Measurements from ENCODE around the gene GSS. TPM values are rescaled to one million over a fixed set of nuclear protein-coding genes. Genes with fewer than 3 reads are reported as not detected.
"Not testable (repeated sequence)": the region's sequence is repeated elsewhere in the genome, so short reads cannot be mapped to it uniquely, and the experiment has no call there.

GSS gene
- total RNA-seq, 1 experiment from 2014 or later: 110 TPM

- no peak overlapping the region for H3K4me3 Mint-ChIP-seq (ENCODE audit: low read depth, unreplicated experiment)
- no peak for TF ChIP-seq CTCF (IDR thresholded peaks at IDR 0.05; ENCODE audit: unreplicated experiment)
- CTCF ChIA-PET: no interaction called here
- H3K4me1 Mint-ChIP-seq (ENCODE audit: low read depth, unreplicated experiment): peaks cover 12% of the 10 kb centered on the region
- intact Hi-C loops (cut with micrococcal nuclease; ENCODE audit: unreplicated experiment): no loop called here
- no peaks in the 10 kb centered on the region for H3K27me3 Mint-ChIP-seq (ENCODE audit: unreplicated experiment)
- BruUV-seq (replicated peaks): no TSS peak
- no peaks in the 10 kb centered on the region for H3K36me3 Mint-ChIP-seq (ENCODE audit: insufficient read depth, unreplicated experiment)
- H3K9me3 Mint-ChIP-seq (ENCODE audit: low read depth, unreplicated experiment): no peaks in the 10 kb centered on the region
- no peak overlapping the region for H3K27ac Mint-ChIP-seq (ENCODE audit: unreplicated experiment)
- no peak for DNase-seq
Measured at GRCh38 chr20:34915131-34915530, 40.5 kb downstream of the GSS start.

- Mint-ChIP-seq H3K36me3 (ENCODE audit: insufficient read depth, unreplicated experiment) (no peaks in the 10 kb centered on the region), H3K4me1 (ENCODE audit: low read depth, unreplicated experiment) (peaks cover 14% of the 10 kb centered on the region), H3K4me3 (ENCODE audit: low read depth, unreplicated experiment) (no peak overlapping the region), H3K27me3 (ENCODE audit: unreplicated experiment) (no peaks in the 10 kb centered on the region), H3K9me3 (ENCODE audit: low read depth, unreplicated experiment) (no peaks in the 10 kb centered on the region), H3K27ac (ENCODE audit: unreplicated experiment) (peak overlapping the region; percentile 78)
- no TSS peak for BruUV-seq (replicated peaks)
- intact Hi-C loops (cut with micrococcal nuclease; ENCODE audit: unreplicated experiment): no loop called here
- CTCF ChIA-PET: interaction anchor here (0.6 to 1.5 kb wide), 7 partner anchors 12 to 143 kb away, joined by 3 to 10 read pairs (median 3); partner anchors contain the start of genes ACSS2, GSS and MYH7B
- DNase-seq: peak; percentile 66
- no peak for TF ChIP-seq CTCF (IDR thresholded peaks at IDR 0.05; ENCODE audit: unreplicated experiment)
Measured at GRCh38 chr20:34907616-34908469, 47.8 kb downstream of the GSS start.

- peaks cover 14% of the 10 kb centered on the region for H3K4me1 Mint-ChIP-seq (ENCODE audit: low read depth, unreplicated experiment)
- no peaks in the 10 kb centered on the region for H3K27me3 Mint-ChIP-seq (ENCODE audit: unreplicated experiment)
- H3K36me3 Mint-ChIP-seq (ENCODE audit: insufficient read depth, unreplicated experiment): no peaks in the 10 kb centered on the region
- no peak for TF ChIP-seq CTCF (IDR thresholded peaks at IDR 0.05; ENCODE audit: unreplicated experiment)
- no peaks in the 10 kb centered on the region for H3K9me3 Mint-ChIP-seq (ENCODE audit: low read depth, unreplicated experiment)
- intact Hi-C loops (cut with micrococcal nuclease; ENCODE audit: unreplicated experiment): no loop called here
- H3K4me3 Mint-ChIP-seq (ENCODE audit: low read depth, unreplicated experiment): no peak overlapping the region
- DNase-seq: no peak
- no TSS peak for BruUV-seq (replicated peaks)
- CTCF ChIA-PET: interaction anchor here (0.7 kb wide), 2 partner anchors 13 to 42 kb away, joined by 5 to 7 read pairs; no protein-coding TSS in a partner anchor
- no peak overlapping the region for H3K27ac Mint-ChIP-seq (ENCODE audit: unreplicated experiment)
Measured at GRCh38 chr20:34904202-34904621, 51.4 kb downstream of the GSS start.

- H3K4me3 Mint-ChIP-seq (ENCODE audit: low read depth, unreplicated experiment); H3K9me3 Mint-ChIP-seq (ENCODE audit: low read depth, unreplicated experiment); BruUV-seq (replicated peaks); H3K27ac Mint-ChIP-seq (ENCODE audit: unreplicated experiment); H3K27me3 Mint-ChIP-seq (ENCODE audit: unreplicated experiment); intact Hi-C loops (cut with micrococcal nuclease; ENCODE audit: unreplicated experiment); H3K36me3 Mint-ChIP-seq (ENCODE audit: insufficient read depth, unreplicated experiment); DNase-seq; H3K4me1 Mint-ChIP-seq (ENCODE audit: low read depth, unreplicated experiment): not testable (repeated sequence)
- CTCF ChIA-PET: interaction anchor here (0.8 kb wide), 1 partner anchor 609 kb away, joined by 9 read pairs; no protein-coding TSS in a partner anchor
Measured at GRCh38 chr20:34898731-34899130, 56.9 kb downstream of the GSS start.

GRCh38 chr20:34898129-34898528, 57.5 kb downstream of the GSS start:
- H3K27ac Mint-ChIP-seq (ENCODE audit: unreplicated experiment); H3K9me3 Mint-ChIP-seq (ENCODE audit: low read depth, unreplicated experiment); H3K4me1 Mint-ChIP-seq (ENCODE audit: low read depth, unreplicated experiment); DNase-seq; intact Hi-C loops (cut with micrococcal nuclease; ENCODE audit: unreplicated experiment); BruUV-seq (replicated peaks); H3K4me3 Mint-ChIP-seq (ENCODE audit: low read depth, unreplicated experiment); H3K36me3 Mint-ChIP-seq (ENCODE audit: insufficient read depth, unreplicated experiment); H3K27me3 Mint-ChIP-seq (ENCODE audit: unreplicated experiment): not testable (repeated sequence)
- CTCF ChIA-PET: interaction anchor here (0.8 kb wide), 1 partner anchor 608 kb away, joined by 9 read pairs; no protein-coding TSS in a partner anchor
